ENCODE measurements around the gene ERMN.
"Not testable (repeated sequence)": the region's sequence is repeated elsewhere in the genome, so short reads cannot be mapped to it uniquely, and the experiment has no call there.

ERMN gene

GRCh38 chr2:157303612-157304011 is 22.0 kb downstream of the ERMN start:
- no peak for DNase-seq (ENCODE audit: low read depth)
- H3K4me3 ChIP-seq (ENCODE audit: low read depth, low read length) = no peak overlapping the region

- no peak for DNase-seq (ENCODE audit: low read depth)
- no peak overlapping the region for H3K4me3 ChIP-seq (ENCODE audit: low read depth, low read length)
Observed at GRCh38 chr2:157302492-157303099, 23.0 kb downstream of the ERMN start.

- H3K4me3 ChIP-seq (ENCODE audit: low read depth, low read length) = no peak overlapping the region
- DNase-seq (ENCODE audit: low read depth) = no peak
Observed at GRCh38 chr2:157301307-157301706, 24.3 kb downstream of the ERMN start.

GRCh38 chr2:157296958-157297357 is 28.7 kb downstream of the ERMN start:
- DNase-seq (ENCODE audit: low read depth) = no peak

GRCh38 chr2:157296490-157296889 is 29.1 kb downstream of the ERMN start:
- H3K4me3 ChIP-seq (ENCODE audit: low read depth, low read length) = no peak overlapping the region
- DNase-seq (ENCODE audit: low read depth) = no peak

More at GRCh38 chr2:157296958-157297357, 28.7 kb downstream of the ERMN start:
- no peak overlapping the region for H3K4me3 ChIP-seq (ENCODE audit: low read depth, low read length)

GRCh38 chr2:157292853-157293252 is 32.8 kb downstream of the ERMN start:
- H3K4me3 ChIP-seq (ENCODE audit: low read depth, low read length) = no peak overlapping the region
- no peak for DNase-seq (ENCODE audit: low read depth)

- no peak overlapping the region for H3K4me3 ChIP-seq (ENCODE audit: low read depth, low read length)
- DNase-seq (ENCODE audit: low read depth) = no peak
Observed at GRCh38 chr2:157291018-157291417, 34.6 kb downstream of the ERMN start.

GRCh38 chr2:157290525-157290924 is 35.1 kb downstream of the ERMN start:
- H3K4me3 ChIP-seq (ENCODE audit: low read depth, low read length) = no peak overlapping the region
- DNase-seq (ENCODE audit: low read depth) = no peak

- no peak overlapping the region for H3K4me3 ChIP-seq (ENCODE audit: low read depth, low read length)
- DNase-seq (ENCODE audit: low read depth) = no peak
Observed at GRCh38 chr2:157287160-157287559, 38.5 kb downstream of the ERMN start.

- DNase-seq (ENCODE audit: low read depth) = no peak
- H3K4me3 ChIP-seq (ENCODE audit: low read depth, low read length) = no peak overlapping the region
Observed at GRCh38 chr2:157283468-157283867, 42.2 kb downstream of the ERMN start.

GRCh38 chr2:157281316-157281715 is 44.3 kb downstream of the ERMN start:
- no peak overlapping the region for H3K4me3 ChIP-seq (ENCODE audit: low read depth, low read length)
- no peak for DNase-seq (ENCODE audit: low read depth)

GRCh38 chr2:157279311-157279710 is 46.3 kb downstream of the ERMN start:
- not testable (repeated sequence) for DNase-seq (ENCODE audit: low read depth); H3K4me3 ChIP-seq (ENCODE audit: low read depth, low read length)

GRCh38 chr2:157271590-157272203 is 53.9 kb downstream of the ERMN start:
- DNase-seq (ENCODE audit: low read depth) = no peak

GRCh38 chr2:157269922-157270321 is 55.7 kb downstream of the ERMN start:
- DNase-seq (ENCODE audit: low read depth) = no peak
- no peak overlapping the region for H3K4me3 ChIP-seq (ENCODE audit: low read depth, low read length)

More at GRCh38 chr2:157271590-157272203, 53.9 kb downstream of the ERMN start:
- no peak overlapping the region for H3K4me3 ChIP-seq (ENCODE audit: low read depth, low read length)

GRCh38 chr2:157269060-157269459 is 56.6 kb downstream of the ERMN start:
- H3K4me3 ChIP-seq (ENCODE audit: low read depth, low read length) = no peak overlapping the region
- DNase-seq (ENCODE audit: low read depth) = no peak

Data from skeletal muscle cell (primary cell).